GM18511 (cell line): ENCODE results near the gene CAND2.

ENCODE experiments used
- ATAC-seq: cut with Tn5 transposase; IDR thresholded peaks from one replicate; pipeline ENCODE4 v1.9.1; 2021; ENCODE audit warnings: mild to moderate bottlenecking, moderate library complexity; ENCODE audit not compliant: unreplicated experiment

The CAND2 gene

GRCh38 chr3:12799525-12800440 is 3.3 kb downstream of the CAND2 start:
- no peak for ATAC-seq

GRCh38 chr3:12803371-12803770 is 6.9 kb downstream of the CAND2 start:
- ATAC-seq, result no peak

- ATAC-seq, result no peak
Measured at GRCh38 chr3:12807066-12807465, 10.6 kb downstream of the CAND2 start.

GRCh38 chr3:12807601-12808359 is 11.3 kb downstream of the CAND2 start:
- ATAC-seq, result no peak

GRCh38 chr3:12808587-12808986 is 12.1 kb downstream of the CAND2 start:
- ATAC-seq, result no peak

- no peak for ATAC-seq
Measured at GRCh38 chr3:12809001-12809400, 12.5 kb downstream of the CAND2 start.

GRCh38 chr3:12809435-12809834 is 13.0 kb downstream of the CAND2 start:
- no peak for ATAC-seq

GRCh38 chr3:12810013-12810780 is 13.7 kb downstream of the CAND2 start:
- ATAC-seq, result peak; percentile 99

GRCh38 chr3:12810961-12811360 is 14.5 kb downstream of the CAND2 start:
- no peak for ATAC-seq

- ATAC-seq, result no peak
Measured at GRCh38 chr3:12812812-12813211, 16.3 kb downstream of the CAND2 start.

GRCh38 chr3:12813967-12814366 is 17.5 kb downstream of the CAND2 start:
- ATAC-seq, result no peak

GRCh38 chr3:12815078-12815477 is 18.6 kb downstream of the CAND2 start:
- ATAC-seq, result no peak

- no peak for ATAC-seq
Measured at GRCh38 chr3:12815719-12816118, 19.2 kb downstream of the CAND2 start.

GRCh38 chr3:12816521-12817342 is 20.3 kb downstream of the CAND2 start:
- no peak for ATAC-seq

- no peak for ATAC-seq
Measured at GRCh38 chr3:12817343-12817710, 20.8 kb downstream of the CAND2 start.

- no peak for ATAC-seq
Measured at GRCh38 chr3:12818273-12818672, 21.8 kb downstream of the CAND2 start.

- ATAC-seq, result peak; percentile 60
Measured at GRCh38 chr3:12818773-12819172, 22.3 kb downstream of the CAND2 start.

- no peak for ATAC-seq
Measured at GRCh38 chr3:12822725-12823373, 26.4 kb downstream of the CAND2 start.

GRCh38 chr3:12824299-12824698 is 27.8 kb downstream of the CAND2 start:
- ATAC-seq, result no peak

- no peak for ATAC-seq
Measured at GRCh38 chr3:12825156-12825555, 28.7 kb downstream of the CAND2 start.
